Fibroblast of the aortic adventitia (primary cell): ENCODE measurements around the gene ATL3. TPM values are rescaled to one million over a fixed set of nuclear protein-coding genes. Genes with fewer than 3 reads are reported as not detected.
A peak's percentile ranks its signal among the peaks of the same experiment; 100 is the strongest.

ENCODE experiments used
- DNase-seq: peaks from one replicate; pipeline ENCODE4 v3.0.0-alpha.2; 2010; ENCODE audit warnings: low read depth
- H3K4me3 ChIP-seq: 2 replicates; pipeline ENCODE4 v1.5.1; 2011; ENCODE audit warnings: low read depth, mild to moderate bottlenecking, control low read depth, low read length, moderate library complexity
- total RNA-seq: library from RNA; depleted of rRNA; stranded (reverse); fragments of >200 nt; gene quantifications from 2 replicates; pipeline ENCODE4 v1.2.3, GENCODE V29; 2012; ENCODE audit warnings: low replicate concordance
- TF ChIP-seq, protein P1 (sequence below): IDR thresholded peaks from 2 replicates; pipeline ENCODE4 v1.5.1; 2011; ENCODE audit warnings: mild to moderate bottlenecking, low read length, control low read depth, inconsistent platforms; ENCODE audit not compliant: insufficient read depth

Gene ATL3
- total RNA-seq, 1 donor = 320 TPM

DNA sequence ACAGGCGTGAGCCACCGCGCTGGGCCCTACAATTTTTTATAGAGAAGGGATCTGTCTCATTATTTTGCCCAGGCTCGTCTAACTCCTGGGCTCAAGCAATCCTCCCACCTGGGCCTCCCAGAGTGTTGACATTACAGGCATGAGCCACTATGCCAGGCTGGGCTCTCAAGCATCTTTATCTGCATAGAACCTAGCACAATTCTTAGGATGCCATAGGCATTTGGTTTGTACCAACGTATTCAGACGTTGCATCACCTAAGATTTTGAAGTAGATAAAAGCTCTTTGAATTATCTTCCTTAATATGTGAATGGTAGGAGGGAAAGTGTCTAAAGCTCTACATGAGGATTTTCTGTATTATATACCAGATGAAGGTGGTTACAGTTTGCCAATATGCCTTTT lies 40.7 kb upstream of the ATL3 start:
- TF ChIP-seq, protein P1, sequence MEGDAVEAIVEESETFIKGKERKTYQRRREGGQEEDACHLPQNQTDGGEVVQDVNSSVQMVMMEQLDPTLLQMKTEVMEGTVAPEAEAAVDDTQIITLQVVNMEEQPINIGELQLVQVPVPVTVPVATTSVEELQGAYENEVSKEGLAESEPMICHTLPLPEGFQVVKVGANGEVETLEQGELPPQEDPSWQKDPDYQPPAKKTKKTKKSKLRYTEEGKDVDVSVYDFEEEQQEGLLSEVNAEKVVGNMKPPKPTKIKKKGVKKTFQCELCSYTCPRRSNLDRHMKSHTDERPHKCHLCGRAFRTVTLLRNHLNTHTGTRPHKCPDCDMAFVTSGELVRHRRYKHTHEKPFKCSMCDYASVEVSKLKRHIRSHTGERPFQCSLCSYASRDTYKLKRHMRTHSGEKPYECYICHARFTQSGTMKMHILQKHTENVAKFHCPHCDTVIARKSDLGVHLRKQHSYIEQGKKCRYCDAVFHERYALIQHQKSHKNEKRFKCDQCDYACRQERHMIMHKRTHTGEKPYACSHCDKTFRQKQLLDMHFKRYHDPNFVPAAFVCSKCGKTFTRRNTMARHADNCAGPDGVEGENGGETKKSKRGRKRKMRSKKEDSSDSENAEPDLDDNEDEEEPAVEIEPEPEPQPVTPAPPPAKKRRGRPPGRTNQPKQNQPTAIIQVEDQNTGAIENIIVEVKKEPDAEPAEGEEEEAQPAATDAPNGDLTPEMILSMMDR = no peak
- DNase-seq = no peak
- H3K4me3 ChIP-seq = no peak overlapping the region

DNA sequence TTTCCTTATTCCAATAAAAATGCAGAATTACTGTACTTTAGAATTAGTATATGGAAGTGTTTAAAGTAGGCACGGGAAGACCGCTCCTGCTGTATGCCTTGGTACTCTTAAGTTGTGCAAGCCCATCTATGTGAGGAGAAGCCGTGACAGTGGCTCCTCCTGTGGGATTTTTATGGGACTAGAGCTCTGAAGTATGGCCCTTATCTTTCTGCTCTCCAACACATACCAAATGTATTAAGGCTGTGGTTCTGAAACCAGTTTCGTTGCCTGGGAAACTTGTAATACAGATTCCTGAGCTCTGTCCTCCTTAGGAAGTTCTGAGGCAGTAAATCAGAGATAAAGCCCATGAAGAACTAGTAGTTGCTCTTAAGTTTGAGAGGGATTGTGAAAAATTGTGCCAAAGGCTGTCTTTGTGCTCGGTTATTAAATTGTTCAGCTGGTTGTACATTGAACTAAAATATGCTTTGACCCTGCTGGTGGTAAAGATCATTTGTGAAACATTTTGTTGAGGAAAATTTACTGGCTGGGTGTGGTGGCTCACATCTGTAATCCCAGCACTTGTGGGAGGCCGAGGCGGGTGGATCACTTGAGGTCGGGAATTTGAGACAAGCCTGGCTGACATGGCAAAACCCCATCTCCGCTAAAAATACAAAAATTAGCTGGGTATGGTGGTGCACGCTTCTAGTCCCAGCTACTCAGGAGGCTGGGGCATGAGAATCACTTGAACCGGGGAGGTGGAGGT lies 39.5 kb upstream of the ATL3 start:
- H3K4me3 ChIP-seq = no peak overlapping the region
- DNase-seq = peak; percentile 93
- TF ChIP-seq, protein P1 = peak; percentile 58

DNA sequence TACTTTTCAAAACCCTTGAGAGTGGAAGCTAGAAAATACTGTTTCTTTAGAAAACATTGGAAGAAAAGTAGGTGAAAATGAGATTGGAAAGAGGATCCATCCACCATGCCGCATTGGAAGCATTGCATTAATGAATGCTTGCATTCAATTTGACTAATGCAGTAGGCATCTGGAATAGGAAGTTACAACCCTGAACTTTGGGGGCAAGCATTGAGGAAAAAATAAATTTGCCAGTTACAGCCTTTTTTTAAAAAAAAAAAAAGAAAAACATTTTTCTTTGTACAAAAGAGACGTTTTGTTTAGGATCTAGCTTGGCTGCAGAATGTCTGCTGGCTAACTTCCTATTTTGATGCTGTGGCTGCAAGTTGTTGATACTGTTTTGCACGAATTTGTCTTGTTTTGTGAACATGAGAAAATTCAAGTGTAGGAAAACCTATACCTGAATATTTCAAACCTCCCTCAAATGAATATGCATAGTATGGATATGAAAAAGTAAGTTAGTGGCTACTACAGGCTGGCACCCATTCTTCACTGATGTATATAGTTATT lies 38.2 kb upstream of the ATL3 start:
- H3K4me3 ChIP-seq = no peak overlapping the region
- peak; percentile 37 for DNase-seq
- TF ChIP-seq, protein P1 = no peak

DNA sequence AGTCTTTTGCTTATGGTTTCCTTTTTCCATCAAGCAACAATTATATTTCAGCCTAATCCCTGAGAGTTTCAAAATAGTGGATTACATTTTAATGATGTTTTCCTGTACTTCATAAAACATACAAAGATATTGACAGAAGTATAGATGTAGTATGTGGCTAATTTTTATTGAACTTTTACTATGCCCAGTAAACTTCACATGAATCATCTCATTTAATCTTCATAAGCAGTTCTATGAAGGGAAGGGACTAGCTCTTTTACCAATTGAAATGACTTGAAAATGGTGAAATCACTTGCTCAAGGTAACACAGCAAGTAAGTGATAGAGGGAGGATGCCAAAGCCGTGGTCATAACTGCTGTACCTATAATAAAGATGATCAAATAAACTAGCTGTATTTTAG lies 37.6 kb upstream of the ATL3 start:
- TF ChIP-seq, protein P1 = no peak
- H3K4me3 ChIP-seq = no peak overlapping the region
- DNase-seq = no peak

DNA sequence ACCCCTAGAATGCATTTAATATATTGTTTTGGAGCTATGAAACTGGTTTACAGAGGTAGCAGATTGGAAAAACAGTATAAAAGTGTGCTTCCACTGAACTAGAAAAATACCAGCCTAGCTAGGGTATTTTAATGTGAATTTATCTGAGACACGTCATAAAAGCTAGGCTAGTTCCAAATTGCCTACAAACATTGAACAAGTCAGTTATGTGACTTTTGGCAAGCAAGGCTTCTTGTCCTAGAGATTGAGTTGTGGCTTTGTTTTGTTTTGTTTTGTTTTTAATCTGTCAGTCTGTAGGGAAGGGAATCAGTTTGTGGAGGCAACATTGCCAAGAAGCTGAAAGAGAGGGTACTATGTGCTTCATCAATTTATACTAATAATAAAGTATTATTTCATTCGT lies 34.4 kb upstream of the ATL3 start:
- TF ChIP-seq, protein P1 = no peak
- no peak for DNase-seq
- no peak overlapping the region for H3K4me3 ChIP-seq

DNA sequence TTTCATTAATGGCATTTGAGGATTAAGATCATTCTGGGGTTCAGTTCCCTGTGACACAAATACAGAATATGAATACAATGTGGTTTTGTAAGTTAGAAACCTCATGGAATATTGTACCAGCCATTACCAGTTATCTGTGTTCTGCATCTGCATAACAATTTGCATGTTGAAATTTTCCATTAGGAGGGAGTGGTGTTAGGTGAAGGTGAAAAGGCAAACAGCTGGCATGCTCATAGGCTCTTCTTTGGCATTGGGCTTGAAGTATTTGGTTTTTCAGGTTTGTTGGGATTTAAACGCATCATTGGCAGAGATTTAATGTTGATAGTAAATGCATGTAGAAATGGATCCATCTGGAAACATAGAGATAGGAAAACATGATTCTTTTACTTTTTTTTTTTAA lies 28.7 kb upstream of the ATL3 start:
- DNase-seq = no peak
- TF ChIP-seq, protein P1 = no peak
- H3K4me3 ChIP-seq = no peak overlapping the region
